ENCODE measurements around the gene TARS3. TPM values are rescaled to one million over a fixed set of nuclear protein-coding genes. Genes with fewer than 3 reads are reported as not detected.

TARS3 gene
- total RNA-seq, 3 donors from 2014 or later: 21.3 to 32.8 (median 25.3) TPM

DNA sequence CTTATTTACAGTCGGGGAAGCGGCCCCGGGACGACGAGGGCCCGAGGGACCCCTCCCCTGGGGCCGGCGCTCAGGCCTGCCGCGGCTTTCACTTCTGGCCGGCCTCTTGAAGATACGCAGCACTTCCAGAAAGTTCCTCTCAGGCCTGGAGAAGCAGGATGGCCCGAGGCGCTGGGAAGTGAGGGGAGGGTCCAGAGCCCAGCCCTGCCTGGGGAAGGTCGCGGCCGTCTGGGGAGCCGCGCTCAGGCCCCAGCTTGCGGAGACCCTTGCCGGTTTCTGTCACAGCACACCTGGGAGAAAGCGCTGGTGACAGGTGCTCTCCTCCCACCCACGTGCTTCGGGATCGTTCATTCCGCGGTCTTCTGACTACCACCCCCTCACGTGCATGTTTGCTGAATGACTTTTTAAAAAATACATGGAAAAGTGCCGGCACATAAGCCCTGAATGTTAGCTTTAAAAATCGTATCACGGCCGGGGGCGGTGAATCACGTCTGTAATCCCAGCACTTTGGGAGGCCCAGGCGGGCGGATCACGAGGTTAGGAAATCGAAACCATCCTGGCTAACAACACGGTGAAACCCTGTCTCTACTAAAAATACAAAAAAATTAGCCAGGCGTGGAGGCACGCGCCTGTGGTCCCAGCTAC, 71.4 kb downstream of the TARS3 start:
- peak in 1 of 2 donors; percentile 35 for DNase-seq (ENCODE audit: low spot score in 2 of 2)
- H3K4me1 ChIP-seq: peaks cover 0 to 15% of the 10 kb centered on the region in 2 donors
- peak overlapping the region; percentile 97 to 98 for H3K27ac ChIP-seq
- intact Hi-C loops (cut with DNase I; ENCODE audit: low total_unique reads): no loop called here
- H3K4me3 ChIP-seq: peak overlapping the region; percentile 74 to 98 (median 90)
- H3K9me3 ChIP-seq: no peaks in the 10 kb centered on the region
- H3K27me3 ChIP-seq: no peaks in the 10 kb centered on the region
- no peak for TF ChIP-seq POLR2A (IDR thresholded peaks at IDR 0.05)
- TF ChIP-seq POLR2AphosphoS5 (IDR thresholded peaks at IDR 0.05): peak in 1 of 3 donors; percentile 19
- TF ChIP-seq, protein P1, sequence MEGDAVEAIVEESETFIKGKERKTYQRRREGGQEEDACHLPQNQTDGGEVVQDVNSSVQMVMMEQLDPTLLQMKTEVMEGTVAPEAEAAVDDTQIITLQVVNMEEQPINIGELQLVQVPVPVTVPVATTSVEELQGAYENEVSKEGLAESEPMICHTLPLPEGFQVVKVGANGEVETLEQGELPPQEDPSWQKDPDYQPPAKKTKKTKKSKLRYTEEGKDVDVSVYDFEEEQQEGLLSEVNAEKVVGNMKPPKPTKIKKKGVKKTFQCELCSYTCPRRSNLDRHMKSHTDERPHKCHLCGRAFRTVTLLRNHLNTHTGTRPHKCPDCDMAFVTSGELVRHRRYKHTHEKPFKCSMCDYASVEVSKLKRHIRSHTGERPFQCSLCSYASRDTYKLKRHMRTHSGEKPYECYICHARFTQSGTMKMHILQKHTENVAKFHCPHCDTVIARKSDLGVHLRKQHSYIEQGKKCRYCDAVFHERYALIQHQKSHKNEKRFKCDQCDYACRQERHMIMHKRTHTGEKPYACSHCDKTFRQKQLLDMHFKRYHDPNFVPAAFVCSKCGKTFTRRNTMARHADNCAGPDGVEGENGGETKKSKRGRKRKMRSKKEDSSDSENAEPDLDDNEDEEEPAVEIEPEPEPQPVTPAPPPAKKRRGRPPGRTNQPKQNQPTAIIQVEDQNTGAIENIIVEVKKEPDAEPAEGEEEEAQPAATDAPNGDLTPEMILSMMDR (IDR thresholded peaks at IDR 0.05): no peak
- no peaks in the 10 kb centered on the region for H3K36me3 ChIP-seq

DNA sequence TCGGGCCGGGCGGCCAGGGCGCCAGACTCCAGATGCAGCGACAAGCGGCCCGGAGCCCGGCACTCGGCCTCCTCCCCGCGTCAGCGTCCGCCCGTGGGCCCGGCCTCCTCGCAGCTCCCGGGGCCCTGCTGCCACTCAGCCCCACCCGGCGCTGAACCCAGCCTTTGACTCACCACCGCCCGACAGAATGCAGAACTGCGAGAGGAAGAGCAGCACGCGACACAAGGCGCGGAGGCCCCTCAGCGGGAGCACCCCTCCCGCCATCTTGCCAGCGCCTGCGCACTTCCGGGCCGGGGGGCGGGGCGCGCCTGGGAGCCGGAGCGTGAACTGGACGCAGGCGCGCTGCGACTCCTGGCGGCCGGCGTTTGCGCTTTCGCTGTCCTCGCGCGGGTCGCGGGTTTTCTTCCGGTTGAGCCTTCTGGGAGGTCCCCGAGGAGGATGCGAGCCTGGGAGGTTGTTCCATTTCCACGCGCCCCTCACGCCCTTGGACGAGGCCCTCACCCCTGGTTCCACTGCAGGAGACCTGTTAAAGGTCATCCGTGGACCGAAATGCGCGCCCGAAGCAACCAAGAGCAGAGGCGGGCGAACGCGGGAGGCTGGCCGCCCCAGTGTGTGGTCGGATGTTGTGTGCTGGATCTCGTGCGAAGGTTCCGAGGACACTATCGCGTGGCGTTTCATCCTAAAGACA, 72.0 kb downstream of the TARS3 start, which contains the start of gene TM2D3:
TSS of gene TM2D3 (minus strand) at position 284 of the 688 bp plus-strand sequence. CDS start at position 264, 20 bp downstream.
- H3K4me1 ChIP-seq: peaks cover 0 to 15% of the 10 kb centered on the region in 2 donors
- peak; percentile 87 to 92 for DNase-seq (ENCODE audit: low spot score in 2 of 2)
- no peaks in the 10 kb centered on the region for H3K9me3 ChIP-seq
- peak within 1 kb of the TSS; percentile 97 to 98 for H3K27ac ChIP-seq
- H3K36me3 ChIP-seq: no peaks in the 10 kb centered on the region
- peak within 1 kb of the TSS; percentile 74 to 98 (median 90) for H3K4me3 ChIP-seq
- TF ChIP-seq, protein P1 (IDR thresholded peaks at IDR 0.05): peak; percentile 81 to 96 (median 94)
- peak; percentile 91 to 97 (median 95) for TF ChIP-seq POLR2AphosphoS5 (IDR thresholded peaks at IDR 0.05)
- peak; percentile 90 for TF ChIP-seq POLR2A (IDR thresholded peaks at IDR 0.05)
- no peaks in the 10 kb centered on the region for H3K27me3 ChIP-seq
- intact Hi-C loops (cut with DNase I; ENCODE audit: low total_unique reads): no loop called here

DNA sequence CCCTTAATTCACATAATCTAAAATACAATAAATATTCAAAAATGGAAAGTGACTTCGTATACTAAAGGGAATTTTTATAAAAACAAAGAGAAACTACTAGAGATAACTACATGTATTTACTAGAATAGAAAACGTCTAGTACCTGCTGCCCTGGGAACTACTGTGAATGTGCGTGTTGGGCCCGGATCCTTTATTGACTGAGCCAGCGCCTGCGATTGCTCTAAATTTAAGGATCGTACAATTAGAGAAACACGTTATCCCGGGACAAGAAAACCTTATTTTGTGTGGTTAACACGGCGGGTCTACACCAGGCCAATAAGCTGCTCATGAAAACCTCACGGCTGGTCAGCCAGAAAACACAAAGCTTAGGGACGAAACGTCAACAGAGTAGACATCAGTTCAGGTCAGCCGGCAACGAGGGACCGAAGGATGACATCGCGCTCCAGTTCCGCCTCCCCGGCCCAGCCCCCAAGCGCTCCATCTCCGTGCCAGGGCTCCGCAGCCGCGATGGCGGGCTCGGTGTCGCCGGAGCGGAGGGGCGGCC, 72.6 kb downstream of the TARS3 start:
- intact Hi-C loops (cut with DNase I; ENCODE audit: low total_unique reads): no loop called here
- TF ChIP-seq POLR2AphosphoS5 (IDR thresholded peaks at IDR 0.05): no peak
- TF ChIP-seq, protein P1 (IDR thresholded peaks at IDR 0.05): no peak
- Histone ChIP-seq H3K4me1 (peaks cover 0 to 15% of the 10 kb centered on the region in 2 donors), H3K9me3 (no peaks in the 10 kb centered on the region), H3K36me3 (no peaks in the 10 kb centered on the region), H3K4me3 (peak overlapping the region; percentile 74 to 98 (median 90)), H3K27ac (peak overlapping the region; percentile 97 to 98), H3K27me3 (no peaks in the 10 kb centered on the region)
- DNase-seq (ENCODE audit: low spot score in 2 of 2): peak in 1 of 2 donors; percentile 54

DNA sequence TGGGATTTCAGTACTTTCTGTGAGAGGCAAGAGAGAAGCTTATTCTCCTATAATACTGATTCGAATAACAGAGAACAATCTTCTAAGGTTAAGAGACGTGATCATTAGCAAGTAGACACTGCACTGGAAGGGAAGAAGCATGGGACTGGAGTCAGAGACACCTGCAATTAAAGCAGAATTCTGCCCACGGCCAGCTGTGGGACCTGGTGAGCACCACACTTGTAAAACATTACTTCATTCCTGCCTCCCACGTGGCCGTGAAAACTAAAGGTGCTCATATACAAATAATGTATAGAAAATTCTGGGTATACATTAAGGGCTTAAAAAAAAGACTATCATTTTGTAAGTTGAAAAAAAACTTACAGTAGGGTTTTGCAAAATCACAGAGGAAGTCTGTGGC, 74.1 kb downstream of the TARS3 start:
- no peak for DNase-seq (ENCODE audit: low spot score in 2 of 2)
- intact Hi-C loops (cut with DNase I; ENCODE audit: low total_unique reads): no loop called here
- no peak for TF ChIP-seq POLR2AphosphoS5 (IDR thresholded peaks at IDR 0.05)
- Histone ChIP-seq H3K4me1 (peaks cover 0 to 15% of the 10 kb centered on the region in 2 donors), H3K36me3 (peaks cover 8% of the 10 kb centered on the region), H3K27me3 (no peaks in the 10 kb centered on the region), H3K9me3 (no peaks in the 10 kb centered on the region), H3K4me3 (no peak overlapping the region), H3K27ac (no peak overlapping the region)

DNA sequence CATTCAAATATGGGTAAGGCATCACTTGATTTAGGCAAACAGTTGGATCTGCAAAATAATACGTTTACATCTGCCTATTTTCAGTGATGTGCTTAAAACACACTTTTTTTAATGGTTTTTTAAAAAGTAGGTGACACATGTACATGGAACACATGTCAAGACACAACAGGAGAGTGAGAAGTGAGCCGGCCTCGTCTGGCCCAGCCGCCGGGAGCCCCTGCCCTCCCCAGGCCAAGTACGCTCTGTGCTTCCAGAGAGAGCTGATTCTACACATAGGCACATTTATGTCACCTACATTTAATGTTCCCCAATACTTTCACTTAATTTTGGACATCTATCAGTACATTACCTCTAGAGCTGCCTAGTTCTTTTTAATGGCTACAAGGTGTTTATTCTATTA, 75.9 kb downstream of the TARS3 start:
- intact Hi-C loops (cut with DNase I; ENCODE audit: low total_unique reads): loop anchor here (10.0 kb wide), 1 partner anchor 344 kb away; no protein-coding TSS in a partner anchor
- Histone ChIP-seq H3K4me1 (peaks cover 0 to 15% of the 10 kb centered on the region in 2 donors), H3K36me3 (peaks cover 8% of the 10 kb centered on the region)

More for the DNA sequence above, 75.9 kb downstream of the TARS3 start:
- TF ChIP-seq POLR2AphosphoS5 (IDR thresholded peaks at IDR 0.05): no peak
- TF ChIP-seq, protein P1 (IDR thresholded peaks at IDR 0.05): no peak
- TF ChIP-seq POLR2A (IDR thresholded peaks at IDR 0.05): no peak
- no peaks in the 10 kb centered on the region for H3K27me3 ChIP-seq
- H3K9me3 ChIP-seq: no peaks in the 10 kb centered on the region
- no peak overlapping the region for H3K27ac ChIP-seq
- H3K4me3 ChIP-seq: no peak overlapping the region
- no peak for DNase-seq (ENCODE audit: low spot score in 2 of 2)
